ENCODE results near the gene MRPS12. TPM values are rescaled to one million over a fixed set of nuclear protein-coding genes. Genes with fewer than 3 reads are reported as not detected.

Gene MRPS12
- total RNA-seq, 1 donor from 2014 or later: 17.1 TPM

DNA sequence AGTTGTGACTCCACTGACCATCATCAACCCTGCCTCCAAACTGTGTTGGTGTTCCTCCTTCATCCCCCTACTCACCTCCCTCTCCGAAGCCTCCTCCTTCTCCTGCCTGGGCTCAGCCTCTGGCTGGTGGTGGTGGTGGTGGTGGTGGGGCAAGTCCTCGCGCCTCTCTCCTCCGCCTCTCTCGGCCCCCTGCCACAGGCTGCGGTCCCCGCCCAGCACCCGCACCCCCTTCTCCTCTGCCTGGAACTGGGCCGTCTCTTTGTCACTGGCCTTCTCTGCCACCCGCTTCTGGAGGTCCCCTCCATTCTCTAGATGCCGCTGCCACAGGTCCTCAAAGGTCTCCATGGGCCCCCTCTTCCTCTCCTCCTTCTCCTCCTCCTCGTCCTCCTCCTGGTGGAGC lies 20.3 kb upstream of the MRPS12 start:
- DNase-seq (ENCODE audit: low spot score in 2 of 2) (no peak), FAIRE-seq (no peak)

- FAIRE-seq (no peak), DNase-seq (ENCODE audit: low spot score in 2 of 2) (no peak)
Measured at GRCh38 chr19:38911388-38912001, 19.2 kb upstream of the MRPS12 start.

DNA sequence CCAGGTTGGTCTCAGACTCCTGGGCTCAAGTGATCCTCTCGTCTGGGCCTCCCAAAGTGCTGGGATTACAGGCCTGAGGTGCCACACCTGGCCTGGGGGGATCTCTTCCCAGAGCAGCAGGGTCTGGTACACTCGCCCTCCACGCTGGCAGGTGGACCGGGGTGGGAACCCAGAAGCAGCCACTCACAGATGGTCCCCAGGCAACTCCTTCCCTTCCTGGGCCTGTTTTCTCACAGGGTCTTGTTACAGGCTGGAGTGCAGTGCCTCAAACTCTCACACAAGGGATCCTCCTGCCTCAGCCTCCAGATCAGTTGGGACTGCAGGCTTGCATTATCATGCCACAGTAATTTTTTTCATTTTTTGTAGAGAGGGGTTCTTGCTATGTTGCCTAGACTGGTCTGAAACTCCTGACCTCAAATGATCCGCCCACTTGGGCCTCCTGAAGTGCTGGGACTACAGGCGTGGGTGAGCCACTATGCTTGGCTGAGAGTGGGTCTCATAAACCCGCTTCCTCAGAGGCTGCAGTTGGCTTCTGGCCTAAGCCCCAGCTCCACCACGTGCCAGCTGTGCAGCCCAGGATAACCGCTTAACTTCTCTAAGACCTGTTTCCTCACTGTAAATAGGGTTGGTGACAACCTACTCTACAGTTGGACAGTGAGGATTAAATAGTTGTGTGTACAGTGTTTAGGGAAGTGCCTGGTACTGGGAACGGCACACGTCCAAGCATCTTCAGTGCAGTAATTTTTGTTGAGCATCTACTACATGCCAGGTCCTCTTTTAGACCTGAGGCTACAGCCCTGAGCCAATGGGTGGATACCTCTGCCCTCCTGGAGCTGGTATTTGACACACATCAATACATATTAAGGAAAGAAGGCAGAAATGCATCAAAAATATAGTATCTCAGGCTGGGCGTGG lies 17.9 kb upstream of the MRPS12 start:
- FAIRE-seq (no peak), DNase-seq (ENCODE audit: low spot score in 2 of 2) (no peak)

- no peak for FAIRE-seq
- DNase-seq (ENCODE audit: low spot score in 2 of 2): no peak
Measured at GRCh38 chr19:38913958-38914357, 16.8 kb upstream of the MRPS12 start.

DNA sequence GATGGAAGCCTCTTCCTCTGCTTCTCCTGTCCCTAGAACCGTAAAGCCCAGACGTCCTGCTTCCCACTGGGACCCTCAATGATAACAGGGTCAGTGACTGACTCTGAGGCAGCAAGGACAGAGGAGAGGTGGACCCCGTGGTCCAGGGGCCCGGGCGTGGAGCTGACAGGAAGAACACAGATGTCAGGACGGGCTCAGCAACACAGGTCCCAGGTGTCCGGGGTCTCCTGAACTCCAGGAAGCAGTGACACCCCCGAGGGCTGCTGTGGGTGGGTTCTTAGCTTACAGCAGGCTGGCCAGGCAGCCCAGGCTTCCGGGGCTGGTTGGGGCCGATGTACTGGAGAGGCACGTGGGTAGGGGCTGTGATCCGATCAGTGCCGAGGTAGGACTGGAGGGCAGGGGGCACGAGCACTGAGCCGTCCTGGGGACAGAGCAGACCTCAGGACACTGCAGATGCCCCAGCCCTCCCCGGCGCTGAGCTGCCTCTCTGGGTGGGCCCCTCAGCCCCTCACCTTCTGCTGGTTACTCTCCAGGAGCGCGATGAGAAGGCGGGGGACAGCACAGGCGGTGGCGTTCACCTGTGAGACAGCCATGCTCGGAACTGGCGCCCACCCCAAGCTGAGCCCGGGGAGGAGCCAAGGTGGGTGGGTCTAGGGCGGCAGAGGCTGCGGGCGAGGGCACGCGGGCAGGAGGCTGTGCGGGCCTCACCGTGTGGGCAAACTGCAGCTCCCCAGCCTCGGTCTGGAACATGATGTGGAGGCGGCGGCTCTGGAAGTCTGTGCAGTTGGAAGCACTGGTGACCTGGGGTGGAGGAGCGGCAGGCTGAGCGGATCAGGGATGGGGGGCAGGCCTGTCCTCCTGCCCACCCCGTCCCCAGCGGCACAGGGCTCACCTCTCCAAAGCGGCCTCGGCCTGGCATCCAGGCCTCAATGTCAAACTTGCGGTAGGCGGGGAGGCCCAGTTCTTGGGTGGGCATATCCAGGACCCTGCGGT lies 15.1 kb upstream of the MRPS12 start:
- FAIRE-seq: no peak
- no peak for DNase-seq (ENCODE audit: low spot score in 2 of 2)

GRCh38 chr19:38917516-38917915 lies 13.2 kb upstream of the MRPS12 start:
- FAIRE-seq (no peak), DNase-seq (ENCODE audit: low spot score in 2 of 2) (no peak)

DNA sequence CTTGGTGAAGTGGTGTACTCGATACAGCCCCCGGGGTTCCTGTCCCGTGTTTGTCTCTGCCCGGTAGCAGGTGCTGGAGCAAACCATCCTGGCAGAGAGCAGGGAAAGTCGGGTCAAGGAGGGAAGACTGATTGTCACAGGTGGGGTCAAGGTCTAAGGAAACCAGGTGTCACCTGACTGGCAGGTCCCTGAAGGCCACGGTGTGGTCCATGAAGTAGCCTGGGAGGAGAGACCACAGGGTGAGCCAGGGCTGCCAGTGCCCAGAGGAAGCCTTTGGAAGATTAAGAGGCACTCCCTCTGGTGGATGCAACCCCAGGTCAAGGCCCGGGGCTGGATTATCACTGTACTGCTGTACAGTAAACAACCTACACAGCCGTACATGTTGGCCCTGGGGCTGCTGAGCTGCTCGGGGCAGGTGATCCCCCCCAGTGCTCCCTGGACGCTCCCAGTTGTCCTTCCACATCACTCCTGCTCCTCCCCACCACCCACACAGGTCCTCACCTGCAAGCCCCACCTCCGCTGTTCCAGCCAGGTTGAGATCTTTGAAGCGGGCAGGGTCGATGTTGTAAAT lies 12.7 kb upstream of the MRPS12 start:
- no peak for DNase-seq (ENCODE audit: low spot score in 2 of 2)
- FAIRE-seq: no peak

- FAIRE-seq (no peak), DNase-seq (ENCODE audit: low spot score in 2 of 2) (no peak)
Measured at GRCh38 chr19:38918526-38918925, 12.2 kb upstream of the MRPS12 start.

GRCh38 chr19:38919837-38920601 lies 10.7 kb upstream of the MRPS12 start:
- FAIRE-seq (no peak), DNase-seq (ENCODE audit: low spot score in 2 of 2) (no peak)

DNA sequence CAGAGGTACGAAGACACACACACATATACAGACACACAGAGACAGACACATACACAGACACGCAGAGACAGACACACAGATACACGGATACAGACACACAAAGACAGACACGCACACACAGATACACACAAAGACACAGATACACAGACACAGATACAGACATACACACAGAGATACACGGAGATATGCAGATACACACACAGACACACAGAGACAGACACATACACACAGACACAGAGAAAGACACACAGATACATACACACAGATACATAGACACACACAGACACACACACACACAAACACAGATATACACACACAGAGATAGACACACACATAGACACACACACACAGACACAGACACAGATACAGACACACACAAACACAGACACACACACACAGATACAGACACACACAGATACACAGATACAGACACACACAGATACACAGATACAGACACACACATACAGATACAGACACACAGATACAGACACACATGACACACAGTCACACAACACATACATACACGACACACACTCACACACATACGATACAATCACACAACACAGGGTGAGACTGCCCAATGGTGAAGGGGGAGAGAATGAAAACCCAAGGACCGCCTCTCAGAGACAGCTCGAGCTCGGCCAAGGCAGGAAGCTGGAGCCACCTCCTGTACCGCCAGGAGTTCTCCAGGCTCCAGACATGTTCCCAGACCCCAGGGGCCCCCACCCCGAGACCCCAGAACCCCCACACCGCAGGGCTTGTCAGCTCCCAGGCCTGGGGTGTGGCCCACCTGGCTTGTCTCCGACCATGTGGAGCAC lies 9.9 kb upstream of the MRPS12 start:
- FAIRE-seq: no peak
- no peak for DNase-seq (ENCODE audit: low spot score in 2 of 2)

DNA sequence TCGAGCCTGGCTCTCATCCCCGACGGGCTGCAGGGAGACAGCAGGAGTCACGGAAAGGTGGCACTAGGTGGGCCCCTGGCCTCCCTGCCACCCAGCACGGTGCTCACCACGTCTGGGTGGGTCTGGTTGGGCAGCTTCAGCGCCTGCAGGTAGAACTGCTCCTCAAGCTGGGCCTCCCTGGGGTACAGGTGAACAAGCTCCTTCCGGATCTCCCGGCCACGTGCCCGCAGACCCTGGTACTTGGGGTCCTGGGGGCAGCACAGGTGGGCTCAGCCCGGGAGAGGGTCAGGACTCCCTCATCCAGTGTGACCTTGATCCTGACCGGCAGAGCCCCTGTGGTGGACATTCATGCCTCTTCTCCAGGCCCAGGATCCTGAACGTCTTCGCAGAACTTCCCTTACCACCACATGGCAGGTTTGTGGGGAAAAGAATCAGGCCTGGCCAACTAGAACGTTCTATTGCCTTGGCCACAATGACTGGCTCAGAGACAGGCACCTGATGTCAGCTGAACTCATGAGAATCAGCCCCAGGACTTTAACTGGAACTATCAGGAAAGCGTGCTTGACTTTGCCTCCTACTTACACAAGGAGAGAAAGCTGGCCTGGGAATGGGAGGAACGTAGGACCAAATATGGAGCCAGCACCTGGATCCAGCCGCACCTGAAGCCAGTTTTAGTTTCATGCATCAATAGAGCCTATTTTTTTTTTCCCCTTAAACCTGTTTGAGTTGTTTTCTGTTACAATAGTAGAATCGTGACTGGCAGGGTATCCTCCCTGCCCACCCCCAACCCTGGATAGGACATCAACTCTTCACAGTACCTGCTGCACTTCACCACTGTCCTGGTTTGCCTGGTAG lies 9.1 kb upstream of the MRPS12 start:
- FAIRE-seq (no peak), DNase-seq (ENCODE audit: low spot score in 2 of 2) (no peak)

GRCh38 chr19:38922482-38922881 lies 8.3 kb upstream of the MRPS12 start:
- DNase-seq (ENCODE audit: low spot score in 2 of 2) (no peak), FAIRE-seq (no peak)

GRCh38 chr19:38924388-38924787 lies 6.4 kb upstream of the MRPS12 start:
- no peak for FAIRE-seq
- DNase-seq (ENCODE audit: low spot score in 2 of 2): no peak

GRCh38 chr19:38928391-38929001 lies 2.2 kb upstream of the MRPS12 start:
- FAIRE-seq (no peak), DNase-seq (ENCODE audit: low spot score in 2 of 2) (no peak)

DNA sequence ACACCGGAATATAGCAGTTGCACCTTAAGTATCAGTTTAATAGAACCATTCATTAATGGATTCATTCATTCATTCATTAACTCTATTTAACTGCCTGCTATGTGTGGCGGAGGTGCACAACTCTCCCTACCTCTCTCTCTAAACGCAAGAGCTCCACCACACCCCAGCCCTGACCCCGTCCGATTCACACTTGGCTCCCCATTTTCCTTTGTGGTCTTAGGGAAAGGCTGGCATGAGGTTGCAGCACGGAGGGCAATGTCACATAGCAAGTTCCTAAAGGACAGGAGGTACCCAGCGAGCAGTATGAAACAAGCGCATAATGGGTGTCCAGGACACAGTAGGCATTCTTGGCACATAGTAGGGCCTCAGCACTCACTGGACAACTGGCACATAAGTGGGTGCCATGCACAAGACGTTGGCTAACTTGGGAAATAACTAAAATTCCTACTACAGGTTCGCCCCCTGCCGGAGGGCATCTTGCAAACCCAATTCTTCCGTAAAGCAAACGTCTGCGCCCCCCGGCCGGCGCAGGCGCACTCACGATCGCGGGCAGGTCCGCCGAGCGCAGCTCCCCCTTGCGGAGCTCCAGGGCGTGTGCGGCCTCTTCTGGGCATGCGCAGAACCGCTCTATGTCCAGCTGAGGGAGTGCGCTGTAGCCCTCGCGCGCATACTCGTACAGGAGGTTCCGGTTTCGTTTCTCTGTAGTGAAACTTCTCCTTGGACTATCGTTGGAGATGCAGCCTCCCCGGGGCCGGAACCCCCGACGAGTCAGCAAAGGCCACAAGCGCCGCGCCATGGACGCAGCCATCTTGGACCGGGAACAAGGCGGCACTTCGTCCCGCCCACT lies 592 bp upstream of the MRPS12 start, which contains the start of gene SARS2:
Gene SARS2 (minus strand): TSS at position 835 of the 847 bp plus-strand sequence. CDS start 27 bp downstream, at position 808.
- FAIRE-seq: no peak
- DNase-seq (ENCODE audit: low spot score in 2 of 2): peak; percentile 89 to 95

DNA sequence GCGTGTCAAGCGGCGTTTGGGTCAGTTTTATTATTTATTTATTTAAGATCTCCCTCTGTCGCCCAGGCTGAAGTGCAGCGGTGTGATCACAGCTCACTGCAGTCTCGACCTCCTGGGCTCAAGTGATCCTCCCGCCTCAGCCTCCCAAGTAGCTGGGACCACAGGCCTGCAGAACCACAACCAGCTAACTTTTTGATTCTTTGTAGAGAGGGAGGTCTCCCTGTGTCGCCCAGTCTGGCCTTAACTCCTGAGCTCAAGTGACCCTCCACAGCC lies 713 bp downstream of the MRPS12 start:
- DNase-seq (ENCODE audit: low spot score in 2 of 2): no peak
- FAIRE-seq: no peak

Measured in frontal cortex (tissue), 4 donors.